IMR-90 (cell line): ENCODE data around the gene MGAT3. TPM values are rescaled to one million over a fixed set of nuclear protein-coding genes. Genes with fewer than 3 reads are reported as not detected.
A peak's percentile ranks its signal among the peaks of the same experiment; 100 is the strongest.

Experiments
- ATAC-seq: fragments of 200-7000 bp; cut with Tn5 transposase; 2 replicates; pipeline ENCODE4 v1.9.1; 2020; ENCODE audit warnings: low read depth, mild to moderate bottlenecking, moderate library complexity
- BruUV-seq: library from RNA; stranded (reverse); fragments of 400-500 nt; replicated peaks from 2 replicates; lab custom pipeline; 2021; lab: Mats Ljungman, UMichigan
- CTCF ChIA-PET: fragments of 300-600 bp; formaldehyde crosslinking; extraction: SDS; loops from one replicate; lab custom pipeline; 2021; ENCODE audit warnings: antibody characterized with exemption; lab: Yijun Ruan, JAX
- POLR2A ChIA-PET: fragments of 300-600 bp; sonication (Branson Sonifier 250); formaldehyde crosslinking; loops from one replicate; lab custom pipeline; 2022; ENCODE audit warnings: antibody characterized with exemption; ENCODE audit not compliant: unreplicated experiment; lab: Charles Lee
- DNase-seq: peaks from one replicate; pipeline ENCODE4 v3.0.0; 2013
- H2AFZ ChIP-seq: replicated peaks from 2 replicates; pipeline ENCODE3; 2013; ENCODE audit warnings: low read length, mild to moderate bottlenecking; ENCODE audit not compliant: poor library complexity
- H2AK5ac ChIP-seq: 2 replicates; pipeline ENCODE4 v1.6.1; 2013; ENCODE audit warnings: low read depth, low read length, inconsistent platforms
- H2AK9ac ChIP-seq: replicated peaks from 2 replicates; pipeline ENCODE3; 2013; ENCODE audit warnings: mild to moderate bottlenecking, low read depth, low read length, moderate library complexity; ENCODE audit not compliant: poor library complexity
- H2BK120ac ChIP-seq: 2 replicates; pipeline ENCODE4 v1.6.1; 2013; ENCODE audit warnings: low read depth, low read length, inconsistent platforms
- H2BK15ac ChIP-seq: 3 replicates; pipeline ENCODE4 v1.6.1; 2013; ENCODE audit warnings: low read depth, low read length, inconsistent platforms
- H2BK20ac ChIP-seq: 2 replicates; pipeline ENCODE4 v1.6.1; 2013; ENCODE audit warnings: low read depth, mild to moderate bottlenecking, inconsistent platforms, low read length, moderate library complexity
- H2BK5ac ChIP-seq: 2 replicates; pipeline ENCODE4 v1.6.1; 2013; ENCODE audit warnings: mild to moderate bottlenecking, low read depth, low read length, inconsistent platforms; ENCODE audit not compliant: poor library complexity, severe bottlenecking
- H3K14ac ChIP-seq: replicated peaks from 2 replicates; pipeline ENCODE4 v1.6.1; 2013; ENCODE audit warnings: low read depth, low read length, inconsistent platforms
- H3K18ac ChIP-seq: 2 replicates; pipeline ENCODE4 v1.6.1; 2013; ENCODE audit warnings: low read depth, low read length, control low read depth
- H3K23ac ChIP-seq: 2 replicates; pipeline ENCODE4 v1.6.1; 2013; ENCODE audit warnings: low read depth, low read length, inconsistent platforms
- H3K27ac ChIP-seq: 2 replicates; pipeline ENCODE4 v1.5.1; 2013; ENCODE audit warnings: mild to moderate bottlenecking, control low read depth, low read length; ENCODE audit not compliant: insufficient read depth
- H3K27me3 ChIP-seq: 2 replicates; pipeline ENCODE4 v1.6.1; 2013; ENCODE audit warnings: low read length; ENCODE audit not compliant: control insufficient read depth, insufficient read depth
- H3K36me3 ChIP-seq: 2 replicates; pipeline ENCODE4 v1.6.1; 2013; ENCODE audit warnings: low read length, mixed read lengths; ENCODE audit not compliant: control insufficient read depth, insufficient read depth
- H3K4ac ChIP-seq: 2 replicates; pipeline ENCODE4 v1.6.1; 2013; ENCODE audit warnings: low read depth, low read length, inconsistent platforms
- H3K4me1 ChIP-seq: 2 replicates; pipeline ENCODE4 v1.6.1; 2013; ENCODE audit warnings: low read length, mixed read lengths; ENCODE audit not compliant: control insufficient read depth, insufficient read depth
- H3K4me2 ChIP-seq: 2 replicates; pipeline ENCODE4 v1.6.1; 2013; ENCODE audit warnings: low read depth, mild to moderate bottlenecking, control low read depth, low read length, moderate library complexity
- H3K4me3 ChIP-seq: 2 replicates; pipeline ENCODE4 v1.5.1; 2013; ENCODE audit warnings: low read depth, mild to moderate bottlenecking, control low read depth, low read length, moderate library complexity; ENCODE audit not compliant: insufficient read depth
- H3K56ac ChIP-seq: 2 replicates; pipeline ENCODE4 v1.6.1; 2013; ENCODE audit warnings: low read length, inconsistent platforms; ENCODE audit not compliant: insufficient read depth; ENCODE audit errors: extremely low read depth
- H3K79me1 ChIP-seq, 2 experiments: 2 replicates each; pipeline ENCODE4 v1.6.1; 2013; ENCODE audit warnings: low read length in 2 of 2, inconsistent platforms in 1 of 2, low read depth in 1 of 2
- H3K9ac ChIP-seq: 2 replicates; pipeline ENCODE4 v1.6.1; 2013; ENCODE audit warnings: low read depth, low read length, control low read depth
- H3K9me1 ChIP-seq: 2 replicates; pipeline ENCODE4 v1.6.1; 2013; ENCODE audit warnings: low read length, inconsistent platforms; ENCODE audit not compliant: insufficient read depth
- H3K9me3 ChIP-seq: 2 replicates; pipeline ENCODE4 v1.6.1; 2013; ENCODE audit warnings: low read length; ENCODE audit not compliant: control insufficient read depth, insufficient read depth
- H4K20me1 ChIP-seq: 2 replicates; pipeline ENCODE4 v1.6.1; 2013; ENCODE audit warnings: low read length, inconsistent platforms; ENCODE audit not compliant: insufficient read depth
- H4K5ac ChIP-seq: 2 replicates; pipeline ENCODE4 v1.6.1; 2013; ENCODE audit warnings: mild to moderate bottlenecking, low read depth, low read length, control low read depth
- H4K8ac ChIP-seq, 2 experiments: 2 replicates each; pipeline ENCODE4 v1.6.1; 2013; ENCODE audit warnings: low read depth in 2 of 2, low read length in 2 of 2, control low read depth in 1 of 2, inconsistent platforms in 1 of 2
- H4K91ac ChIP-seq: 2 replicates; pipeline ENCODE4 v1.6.1; 2013; ENCODE audit warnings: low read depth, low read length, inconsistent platforms; ENCODE audit not compliant: insufficient read depth
- FOS ChIP-seq: fragments of 150-350 bp; IDR thresholded peaks from 2 replicates; pipeline ENCODE4 v1.6.1; 2016; ENCODE audit warnings: low read depth, low read length
- POLR2A ChIP-seq: IDR thresholded peaks from 2 replicates; pipeline ENCODE4 v1.6.1; 2012; ENCODE audit warnings: mild to moderate bottlenecking, low read depth, low read length
- WGBS, 2 experiments: methylation state at CpG; one replicate each; pipeline versions ENCODE4 v1.1.5 to v1.1.7; 2013; ENCODE audit warnings: missing lambda C conversion rate in 2 of 2; ENCODE audit not compliant: insufficient read length in 1 of 2; ENCODE audit errors: extremely low coverage in 2 of 2; 5-methylcytosine and 5-hydroxymethylcytosine counted together
- dilution Hi-C: fragments of 300-500 bp; cut with HindIII; formaldehyde crosslinking; loops from one replicate; pipeline ENCODE4 v1.14.3; 2018; ENCODE audit warnings: low sequenced_read_pairs; ENCODE audit not compliant: unreplicated experiment
- in situ Hi-C: fragments of 300-500 bp; cut with MboI; formaldehyde crosslinking; loops from 3 replicates; pipeline ENCODE4 v1.14.3; 2019; ENCODE audit warnings: low sequenced_read_pairs, inconsistent platforms, mixed read lengths
- intact Hi-C: fragments of 100-400 bp; cut with micrococcal nuclease; formaldehyde crosslinking; loops from 2 replicates; pipeline ENCODE4 v1.10.0; 2022
- polyA plus RNA-seq, 3 experiments: library from polyadenylated mRNA; depleted of rRNA; stranded (reverse); fragments of >200 nt; gene quantifications; 2 replicates each; pipeline ENCODE4 v1.2.3, GENCODE V29; 2012; ENCODE audit warnings: low replicate concordance in 1 of 3
- total RNA-seq: library from RNA; depleted of rRNA; stranded (reverse); fragments of >200 nt; gene quantifications from 2 replicates; pipeline ENCODE4 v1.2.3, GENCODE V29; 2012

MGAT3 gene
- total and polyA plus RNA-seq, 2 of the 4 experiments (the other 2 are of a cell fraction) = 0.36 to 1.1 TPM

DNA sequence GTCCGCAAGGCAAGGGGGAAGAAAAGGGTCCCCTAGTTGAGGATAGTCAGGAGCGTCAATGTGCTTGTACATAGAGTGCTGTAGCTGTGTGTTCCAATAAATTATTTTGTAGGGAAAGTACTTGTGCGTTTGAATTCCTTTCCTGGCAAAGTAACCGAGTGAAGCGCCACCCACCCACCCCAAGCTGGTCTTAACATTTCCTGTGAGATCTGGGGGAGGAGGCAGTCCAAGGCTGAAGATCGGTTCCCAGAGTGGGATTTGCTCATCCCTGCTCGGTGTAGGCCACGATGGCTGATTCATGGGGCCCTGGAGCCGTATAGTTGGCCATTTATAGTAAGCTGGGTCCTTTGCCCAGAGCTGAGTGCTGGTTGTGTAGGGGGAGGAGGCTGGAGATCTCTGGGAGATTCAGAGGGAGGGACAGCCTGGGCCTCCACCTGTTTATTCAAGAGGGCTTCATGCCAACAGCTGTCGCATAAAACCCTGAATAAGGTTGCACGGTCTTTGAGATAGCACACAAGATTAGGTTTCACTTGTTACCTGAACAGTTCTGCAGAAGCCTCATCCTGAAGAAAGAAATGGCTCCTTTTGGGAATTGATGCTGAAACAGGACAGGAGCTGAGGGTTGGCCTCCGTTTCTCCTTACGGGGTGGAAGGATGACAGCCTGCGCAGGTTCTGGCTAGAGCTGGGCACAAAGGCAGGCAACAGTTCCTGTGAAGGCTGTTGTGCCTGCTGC is 65.9 kb downstream of the MGAT3 start:
- Histone ChIP-seq H2AK5ac (peak overlapping the region; percentile 3; the same call in 1 of the 2 replicates), H3K18ac (no peak overlapping the region), H3K9me3 (no peaks in the 10 kb centered on the region), H4K5ac (peak overlapping the region; percentile 1; the same call in 1 of the 2 replicates), H3K27me3 (no peaks in the 10 kb centered on the region), H4K91ac (no peak overlapping the region), H3K14ac (peak overlapping the region; percentile 58), H3K9me1 (peaks cover 6% of the 10 kb centered on the region; the same call in 1 of the 2 replicates), H3K4me3 (peak overlapping the region; percentile 89), H2BK15ac (no peak overlapping the region), H2BK20ac (no peak overlapping the region), H3K4me2 (peak overlapping the region; percentile 94), H3K79me1 (peaks cover 12 to 66% of the 10 kb centered on the region in 2 experiments), H3K4ac (peak overlapping the region; percentile 26; the same call in 1 of the 2 replicates), H3K27ac (peak overlapping the region; percentile 16), H2BK5ac (peak overlapping the region; percentile 20), H3K4me1 (peaks cover 4% of the 10 kb centered on the region), H2AK9ac (peak overlapping the region; percentile 66), H2BK120ac (no peak overlapping the region), H3K9ac (peak overlapping the region; percentile 99), H3K23ac (peak overlapping the region; percentile 91), H4K20me1 (peaks cover 71% of the 10 kb centered on the region), H3K56ac (peak overlapping the region; percentile 27), H4K8ac (peak overlapping the region in 1 of 2 experiments; percentile 48; a peak in 2 of 4 replicates), H2AFZ (peak overlapping the region; percentile 50), H3K36me3 (peaks cover 34% of the 10 kb centered on the region)
- TF ChIP-seq POLR2A = peak; percentile 87; the same call in 1 of the 2 replicates
- no peak for TF ChIP-seq FOS
- 44% methylated on average over 2 of the region's 14 CpGs; no CpG with 5 or more reads in 1 of the 2 experiments for WGBS, 2 experiments
- no TSS peak for BruUV-seq
- DNase-seq = peak; percentile 66
- in situ Hi-C loops = loop anchor here (10.0 kb wide), 1 partner anchor 208 kb away; the partner anchor contains the start of gene RPL3
- ChIA-PET CTCF (no interaction called here), POLR2A (interaction anchor here (0.6 to 1.1 kb wide), 5 partner anchors 20 to 585 kb away, joined by 4 to 8 read pairs (median 4); partner anchors contain the start of gene MIEF1)
- dilution Hi-C loops = no loop called here
- intact Hi-C loops = loop anchor here (5.0 to 10.0 kb wide), 2 partner anchors 118 to 350 kb away; no protein-coding TSS in a partner anchor
- ATAC-seq = no peak
